ENCODE measurements around the gene SLC9A9.

The SLC9A9 gene

DNA sequence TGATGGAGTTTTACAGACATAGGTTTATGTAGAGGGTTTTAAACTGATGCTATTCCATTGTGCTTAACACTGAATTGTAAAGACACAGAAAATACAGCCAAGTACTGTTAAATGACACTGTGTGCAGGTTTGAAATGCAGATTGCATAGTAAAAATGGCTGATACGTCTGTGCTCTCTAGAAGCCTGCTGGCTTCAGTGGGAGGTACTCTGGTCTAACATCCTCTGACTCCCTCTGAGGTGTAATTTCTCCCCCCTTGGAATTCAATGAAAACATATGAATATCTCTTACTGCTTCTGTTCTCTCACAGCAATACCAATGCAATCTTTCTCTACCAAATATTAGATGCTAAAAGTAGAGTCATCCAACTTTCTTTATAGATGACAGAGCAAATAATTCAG lies 176.6 kb downstream of the SLC9A9 start:
- TF ChIP-seq, protein P1, sequence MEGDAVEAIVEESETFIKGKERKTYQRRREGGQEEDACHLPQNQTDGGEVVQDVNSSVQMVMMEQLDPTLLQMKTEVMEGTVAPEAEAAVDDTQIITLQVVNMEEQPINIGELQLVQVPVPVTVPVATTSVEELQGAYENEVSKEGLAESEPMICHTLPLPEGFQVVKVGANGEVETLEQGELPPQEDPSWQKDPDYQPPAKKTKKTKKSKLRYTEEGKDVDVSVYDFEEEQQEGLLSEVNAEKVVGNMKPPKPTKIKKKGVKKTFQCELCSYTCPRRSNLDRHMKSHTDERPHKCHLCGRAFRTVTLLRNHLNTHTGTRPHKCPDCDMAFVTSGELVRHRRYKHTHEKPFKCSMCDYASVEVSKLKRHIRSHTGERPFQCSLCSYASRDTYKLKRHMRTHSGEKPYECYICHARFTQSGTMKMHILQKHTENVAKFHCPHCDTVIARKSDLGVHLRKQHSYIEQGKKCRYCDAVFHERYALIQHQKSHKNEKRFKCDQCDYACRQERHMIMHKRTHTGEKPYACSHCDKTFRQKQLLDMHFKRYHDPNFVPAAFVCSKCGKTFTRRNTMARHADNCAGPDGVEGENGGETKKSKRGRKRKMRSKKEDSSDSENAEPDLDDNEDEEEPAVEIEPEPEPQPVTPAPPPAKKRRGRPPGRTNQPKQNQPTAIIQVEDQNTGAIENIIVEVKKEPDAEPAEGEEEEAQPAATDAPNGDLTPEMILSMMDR (IDR thresholded peaks at IDR 0.05; ENCODE audit: insufficient read depth, low read length): no peak
- TF ChIP-seq POLR2AphosphoS5 (IDR thresholded peaks at IDR 0.05; ENCODE audit: low read depth) (no peak), GABPA (IDR thresholded peaks at IDR 0.05; ENCODE audit: low read depth) (no peak), SPI1 (IDR thresholded peaks at IDR 0.05; ENCODE audit: borderline replicate concordance, low read depth) (no peak)
- TF ChIP-seq, protein P2, sequence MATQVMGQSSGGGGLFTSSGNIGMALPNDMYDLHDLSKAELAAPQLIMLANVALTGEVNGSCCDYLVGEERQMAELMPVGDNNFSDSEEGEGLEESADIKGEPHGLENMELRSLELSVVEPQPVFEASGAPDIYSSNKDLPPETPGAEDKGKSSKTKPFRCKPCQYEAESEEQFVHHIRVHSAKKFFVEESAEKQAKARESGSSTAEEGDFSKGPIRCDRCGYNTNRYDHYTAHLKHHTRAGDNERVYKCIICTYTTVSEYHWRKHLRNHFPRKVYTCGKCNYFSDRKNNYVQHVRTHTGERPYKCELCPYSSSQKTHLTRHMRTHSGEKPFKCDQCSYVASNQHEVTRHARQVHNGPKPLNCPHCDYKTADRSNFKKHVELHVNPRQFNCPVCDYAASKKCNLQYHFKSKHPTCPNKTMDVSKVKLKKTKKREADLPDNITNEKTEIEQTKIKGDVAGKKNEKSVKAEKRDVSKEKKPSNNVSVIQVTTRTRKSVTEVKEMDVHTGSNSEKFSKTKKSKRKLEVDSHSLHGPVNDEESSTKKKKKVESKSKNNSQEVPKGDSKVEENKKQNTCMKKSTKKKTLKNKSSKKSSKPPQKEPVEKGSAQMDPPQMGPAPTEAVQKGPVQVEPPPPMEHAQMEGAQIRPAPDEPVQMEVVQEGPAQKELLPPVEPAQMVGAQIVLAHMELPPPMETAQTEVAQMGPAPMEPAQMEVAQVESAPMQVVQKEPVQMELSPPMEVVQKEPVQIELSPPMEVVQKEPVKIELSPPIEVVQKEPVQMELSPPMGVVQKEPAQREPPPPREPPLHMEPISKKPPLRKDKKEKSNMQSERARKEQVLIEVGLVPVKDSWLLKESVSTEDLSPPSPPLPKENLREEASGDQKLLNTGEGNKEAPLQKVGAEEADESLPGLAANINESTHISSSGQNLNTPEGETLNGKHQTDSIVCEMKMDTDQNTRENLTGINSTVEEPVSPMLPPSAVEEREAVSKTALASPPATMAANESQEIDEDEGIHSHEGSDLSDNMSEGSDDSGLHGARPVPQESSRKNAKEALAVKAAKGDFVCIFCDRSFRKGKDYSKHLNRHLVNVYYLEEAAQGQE (IDR thresholded peaks at IDR 0.05; ENCODE audit: insufficient replicate concordance, low read depth): no peak
- no peak overlapping the region for H3K27ac ChIP-seq (replicated peaks)
- H3K4me3 ChIP-seq (replicated peaks; ENCODE audit: insufficient read depth, low read length): no peak overlapping the region
- no peaks in the 10 kb centered on the region for H3K27me3 ChIP-seq (ENCODE audit: insufficient read depth, poor library complexity, severe bottlenecking)
- no peak for DNase-seq (ENCODE audit: low read depth in 1 of 2, low spot score in 1 of 2)

DNA sequence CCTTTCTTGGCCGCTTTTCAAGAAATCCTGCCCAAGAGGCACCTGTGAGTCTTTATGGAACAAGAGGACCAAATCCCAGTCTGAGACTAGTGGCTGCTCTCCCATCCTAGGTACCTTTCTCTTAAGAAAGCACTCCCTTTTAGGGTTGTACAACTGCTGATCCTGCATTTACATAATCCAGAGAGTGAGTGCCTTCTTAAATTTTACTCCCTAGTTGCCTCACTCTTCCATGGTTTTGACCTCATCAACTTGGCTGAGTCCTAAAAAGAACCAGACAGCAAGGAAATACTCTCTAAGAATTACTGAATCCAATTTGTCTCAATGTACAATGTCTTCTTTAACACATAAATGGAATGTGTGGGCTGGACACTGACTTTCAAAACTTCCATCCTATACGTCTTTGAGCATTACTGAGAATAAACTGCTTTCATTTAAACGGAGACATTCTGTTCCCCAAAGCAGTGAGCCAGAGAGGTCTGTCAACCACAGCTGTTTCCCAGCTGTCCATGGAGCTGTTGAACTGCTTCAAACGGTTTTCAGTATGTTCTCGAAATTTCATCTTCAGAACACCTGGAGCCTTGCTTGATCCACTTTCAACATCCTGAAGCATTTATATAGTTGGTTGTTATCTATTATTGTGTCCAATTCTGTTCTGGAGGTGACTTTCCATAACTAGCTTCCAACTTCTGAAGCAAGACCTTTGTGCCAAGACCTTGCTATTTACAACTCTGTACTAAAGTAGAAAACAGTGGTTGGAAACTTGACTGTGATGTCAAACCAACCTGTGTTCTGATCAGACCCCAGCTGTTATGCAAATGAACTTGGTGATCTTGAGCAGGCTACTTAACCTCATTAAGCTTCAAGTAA lies 179.1 kb downstream of the SLC9A9 start:
- no peak for DNase-seq (ENCODE audit: low read depth in 1 of 2, low spot score in 1 of 2)
- no peak overlapping the region for H3K27ac ChIP-seq (replicated peaks)
- no peaks in the 10 kb centered on the region for H3K27me3 ChIP-seq (ENCODE audit: insufficient read depth, poor library complexity, severe bottlenecking)
- H3K4me3 ChIP-seq (replicated peaks; ENCODE audit: insufficient read depth, low read length): no peak overlapping the region
- TF ChIP-seq GABPA (IDR thresholded peaks at IDR 0.05; ENCODE audit: low read depth) (no peak), SPI1 (IDR thresholded peaks at IDR 0.05; ENCODE audit: borderline replicate concordance, low read depth) (no peak)

DNA sequence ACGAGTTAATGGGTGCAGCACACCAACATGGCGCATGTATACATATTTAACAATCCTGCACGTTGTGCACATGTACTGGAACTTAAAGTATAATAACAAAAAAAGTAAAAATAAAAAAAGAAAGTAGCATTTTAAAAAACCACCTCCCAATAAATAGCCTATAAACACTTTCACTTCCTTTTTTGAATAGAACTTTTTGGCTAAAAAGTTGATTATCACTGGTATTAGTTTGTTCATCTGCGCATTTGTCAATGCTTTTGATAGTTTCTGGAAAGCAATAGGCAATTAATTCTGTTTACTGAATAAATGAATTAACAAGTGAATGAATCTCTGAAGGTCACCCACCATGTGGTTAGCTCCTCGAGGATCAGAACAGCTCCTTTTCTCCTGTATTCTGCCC lies 179.9 kb downstream of the SLC9A9 start:
- Histone ChIP-seq H3K27ac (replicated peaks) (no peak overlapping the region), H3K4me3 (replicated peaks; ENCODE audit: insufficient read depth, low read length) (no peak overlapping the region), H3K27me3 (ENCODE audit: insufficient read depth, poor library complexity, severe bottlenecking) (no peaks in the 10 kb centered on the region)
- TF ChIP-seq, protein P1 (IDR thresholded peaks at IDR 0.05; ENCODE audit: insufficient read depth, low read length): no peak
- TF ChIP-seq POLR2AphosphoS5 (IDR thresholded peaks at IDR 0.05; ENCODE audit: low read depth): no peak
- TF ChIP-seq GABPA (IDR thresholded peaks at IDR 0.05; ENCODE audit: low read depth): no peak
- TF ChIP-seq SPI1 (IDR thresholded peaks at IDR 0.05; ENCODE audit: borderline replicate concordance, low read depth): no peak
- TF ChIP-seq, protein P2 (IDR thresholded peaks at IDR 0.05; ENCODE audit: insufficient replicate concordance, low read depth): no peak
- DNase-seq (ENCODE audit: low read depth in 1 of 2, low spot score in 1 of 2): no peak

DNA sequence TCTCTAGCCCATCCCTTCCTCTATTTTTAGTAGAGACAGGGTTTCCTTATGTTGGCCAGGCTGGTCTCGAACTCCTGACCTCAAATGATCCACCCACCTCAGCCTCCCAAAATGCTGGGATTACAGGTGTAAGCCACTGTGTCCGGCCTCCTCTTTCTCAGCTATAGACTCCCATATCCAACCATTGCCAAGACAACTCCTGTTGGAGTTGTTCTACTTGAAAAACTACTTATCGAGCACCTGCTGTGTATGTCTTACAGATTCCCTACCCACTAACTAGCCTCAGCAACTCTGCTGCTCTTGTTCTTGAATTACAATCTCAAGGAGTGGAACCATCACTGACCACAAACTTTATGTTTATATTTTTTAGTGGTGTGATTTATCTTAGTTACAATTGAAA lies 186.6 kb downstream of the SLC9A9 start:
- H3K27me3 ChIP-seq (ENCODE audit: insufficient read depth, poor library complexity, severe bottlenecking): no peaks in the 10 kb centered on the region
- no peak overlapping the region for H3K27ac ChIP-seq (replicated peaks)
- H3K4me3 ChIP-seq (replicated peaks; ENCODE audit: insufficient read depth, low read length): no peak overlapping the region
- TF ChIP-seq, protein P2 (IDR thresholded peaks at IDR 0.05; ENCODE audit: insufficient replicate concordance, low read depth): no peak
- no peak for TF ChIP-seq POLR2AphosphoS5 (IDR thresholded peaks at IDR 0.05; ENCODE audit: low read depth)
- TF ChIP-seq, protein P1 (IDR thresholded peaks at IDR 0.05; ENCODE audit: insufficient read depth, low read length): no peak
- no peak for DNase-seq (ENCODE audit: low read depth in 1 of 2, low spot score in 1 of 2)

All from HL-60 (cell line).